Activated naive CD4-positive, alpha-beta T cell treated with anti-CD3 and anti-CD28 coated beads, Interleukin-2, amount 50 U/mL, for 72 hours (primary cell): ENCODE measurements around the gene ITSN2. TPM values are rescaled to one million over a fixed set of nuclear protein-coding genes. Genes with fewer than 3 reads are reported as not detected.

Experiments
- ATAC-seq, 2 donors: fragments of 150-1000 bp; cut with Tn5 transposase; 2 replicates each; pipeline ENCODE4 v1.10.0; 2021; ENCODE audit warnings: mild to moderate bottlenecking in 2 of 2, moderate library complexity in 2 of 2
- DNase-seq, 2 donors: peaks; one replicate each; pipeline ENCODE4 v3.0.0; 2021 to 2022; ENCODE audit warnings: low spot score in 2 of 2
- H3K27ac Mint-ChIP-seq, 2 donors: one replicate each; pipeline ENCODE4 v1.8.0; 2022; ENCODE audit warnings: mild to moderate bottlenecking in 2 of 2, mixed read lengths in 2 of 2
- H3K36me3 Mint-ChIP-seq, 2 donors: one replicate each; pipeline ENCODE4 v1.8.0; 2022; ENCODE audit warnings: mixed read lengths in 2 of 2
- H3K9me3 Mint-ChIP-seq, 2 donors: one replicate each; pipeline ENCODE4 v1.8.0; 2022; ENCODE audit warnings: mixed read lengths in 2 of 2
- total RNA-seq, 2 donors: library from RNA; stranded (reverse); gene quantifications; one replicate each; pipeline ENCODE4 v1.2.3, GENCODE V29; 2022

Gene ITSN2
- total RNA-seq, 2 donors from 2014 or later = 48.7 to 51.2 TPM

DNA sequence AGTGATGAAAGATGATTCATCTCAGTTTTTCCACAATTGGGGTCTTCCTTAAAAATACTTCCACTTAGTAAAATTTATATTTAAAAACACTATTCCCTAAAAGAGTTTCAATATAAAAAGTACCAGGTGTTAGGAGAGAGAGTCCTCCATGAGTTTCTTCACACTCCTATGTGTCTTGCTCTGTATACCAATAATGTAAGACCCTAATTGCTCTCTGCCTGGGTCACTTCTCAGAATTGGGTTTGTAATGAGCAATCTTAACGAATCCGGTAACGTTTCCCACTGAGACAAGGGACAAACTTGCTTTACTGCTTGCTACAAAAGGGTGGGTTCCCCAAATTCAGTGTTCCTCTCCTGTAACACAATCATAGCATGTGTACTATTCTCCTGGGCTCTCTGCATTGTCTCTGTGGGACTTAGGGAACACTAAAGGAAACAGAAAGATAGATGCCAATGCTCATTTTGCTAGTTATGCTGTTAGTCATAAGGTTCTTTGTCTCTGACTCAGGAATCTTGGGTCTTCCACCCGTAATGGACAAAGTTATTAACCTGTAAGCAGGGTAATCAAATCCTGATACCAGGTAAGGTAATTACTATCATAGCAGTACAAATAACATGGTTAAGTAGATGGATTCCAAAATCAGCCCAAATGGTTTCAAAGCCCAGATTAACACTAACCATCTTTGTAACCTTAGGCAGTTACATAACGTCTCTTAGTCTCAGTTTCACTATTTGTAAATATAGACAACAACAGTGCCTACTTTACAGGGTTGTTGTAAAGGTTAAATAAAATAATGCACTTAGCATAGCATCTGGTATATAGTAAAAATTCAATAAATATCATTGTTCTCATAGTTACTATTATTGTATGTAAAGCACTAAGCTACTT, 46.3 kb downstream of the ITSN2 start:
- H3K36me3 Mint-ChIP-seq = no peaks in the 10 kb centered on the region
- no peaks in the 10 kb centered on the region for H3K9me3 Mint-ChIP-seq
- ATAC-seq (peak; percentile 43 to 58), DNase-seq (no peak)
- peak overlapping the region in 1 of 2 donors; percentile 15 for H3K27ac Mint-ChIP-seq

DNA sequence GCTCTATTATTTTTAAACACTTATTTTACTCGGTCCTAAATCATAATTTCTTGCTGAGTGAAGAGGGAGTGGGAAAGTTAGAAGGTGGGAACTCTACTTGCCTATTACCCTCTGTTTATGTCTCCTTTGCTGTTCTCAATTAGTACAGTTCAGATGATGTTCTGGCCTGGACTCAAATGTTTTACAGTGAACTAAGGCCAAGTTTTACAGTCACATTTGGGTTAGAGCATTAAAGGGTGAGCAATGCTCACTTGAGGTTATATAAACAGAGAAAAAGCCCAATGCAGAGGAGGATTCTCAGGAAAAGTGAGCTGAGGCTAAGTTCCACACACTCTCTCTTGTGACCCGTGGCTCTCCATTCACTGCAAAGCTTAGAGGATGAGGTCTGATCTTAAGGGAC, 52.4 kb downstream of the ITSN2 start:
- Mint-ChIP-seq H3K9me3 (no peaks in the 10 kb centered on the region), H3K27ac (no peak overlapping the region), H3K36me3 (peaks cover 0 to 9% of the 10 kb centered on the region in 2 donors)
- ATAC-seq (no peak), DNase-seq (no peak)

DNA sequence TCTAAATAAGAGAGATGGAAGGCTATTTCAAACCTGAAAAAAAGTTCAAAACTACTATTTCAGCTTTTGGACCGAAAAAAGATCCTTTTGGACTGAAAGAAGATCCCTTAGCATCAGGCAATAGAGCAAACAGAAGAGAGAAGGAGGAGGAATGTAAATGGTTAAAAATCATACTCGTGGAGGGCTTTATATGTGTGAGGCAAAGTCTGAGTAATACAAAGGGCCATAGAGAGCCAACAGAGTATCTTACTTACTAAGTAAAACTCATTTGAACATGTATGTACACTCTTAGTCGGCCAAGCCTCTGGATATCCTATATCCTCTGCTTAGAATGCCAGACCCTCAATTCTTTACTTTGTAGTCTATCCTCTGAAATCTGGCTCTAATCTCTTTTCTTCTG, 55.7 kb downstream of the ITSN2 start:
- H3K27ac Mint-ChIP-seq = peak overlapping the region in 1 of 2 donors; percentile 1
- peaks cover 0 to 13% of the 10 kb centered on the region in 2 donors for H3K36me3 Mint-ChIP-seq
- H3K9me3 Mint-ChIP-seq = no peaks in the 10 kb centered on the region
- no peak for ATAC-seq
- no peak for DNase-seq

DNA sequence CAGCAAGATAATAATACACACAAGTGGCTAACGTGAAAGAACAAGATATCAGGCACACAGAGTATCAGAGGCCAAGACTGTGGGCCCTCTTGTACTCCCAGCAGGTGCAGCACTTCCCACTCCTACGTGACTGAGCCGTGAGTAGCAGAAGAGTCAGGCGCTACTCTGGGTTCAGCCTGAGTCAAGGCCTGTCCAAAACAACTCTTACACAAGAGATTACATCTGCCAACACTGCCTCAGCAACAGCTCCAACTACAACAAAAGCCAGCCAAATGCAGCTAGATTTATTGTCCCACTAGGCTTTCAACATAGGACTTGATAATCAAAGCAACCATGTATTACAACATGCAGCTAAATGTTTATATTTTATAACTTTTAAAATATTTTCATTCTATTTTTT, 56.2 kb downstream of the ITSN2 start:
- DNase-seq = no peak
- Mint-ChIP-seq H3K27ac (no peak overlapping the region), H3K9me3 (no peaks in the 10 kb centered on the region), H3K36me3 (peaks cover 0 to 13% of the 10 kb centered on the region in 2 donors)
- ATAC-seq = no peak

DNA sequence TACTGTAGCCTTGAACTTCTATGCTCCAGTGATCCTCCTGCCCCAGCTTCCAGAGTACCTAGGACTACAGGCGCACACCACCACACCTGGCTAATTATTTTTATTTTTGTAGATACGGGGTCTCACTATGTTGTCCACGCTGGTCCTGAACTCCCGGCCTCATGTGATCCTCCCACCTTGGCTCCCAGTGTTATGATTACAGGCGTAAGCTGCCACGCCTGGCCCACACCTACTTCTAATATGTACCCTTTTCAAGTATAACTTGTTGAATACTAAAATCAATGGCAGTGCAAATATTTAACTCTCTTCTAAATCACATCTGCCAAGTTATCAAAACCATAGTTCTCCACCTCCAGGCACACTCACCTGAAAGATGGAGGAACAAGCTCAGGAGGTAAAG, 58.7 kb downstream of the ITSN2 start:
- no peak for ATAC-seq
- H3K27ac Mint-ChIP-seq = no peak overlapping the region
- H3K9me3 Mint-ChIP-seq = no peaks in the 10 kb centered on the region
- peaks cover 10 to 18% of the 10 kb centered on the region in 2 donors for H3K36me3 Mint-ChIP-seq
- DNase-seq = no peak

DNA sequence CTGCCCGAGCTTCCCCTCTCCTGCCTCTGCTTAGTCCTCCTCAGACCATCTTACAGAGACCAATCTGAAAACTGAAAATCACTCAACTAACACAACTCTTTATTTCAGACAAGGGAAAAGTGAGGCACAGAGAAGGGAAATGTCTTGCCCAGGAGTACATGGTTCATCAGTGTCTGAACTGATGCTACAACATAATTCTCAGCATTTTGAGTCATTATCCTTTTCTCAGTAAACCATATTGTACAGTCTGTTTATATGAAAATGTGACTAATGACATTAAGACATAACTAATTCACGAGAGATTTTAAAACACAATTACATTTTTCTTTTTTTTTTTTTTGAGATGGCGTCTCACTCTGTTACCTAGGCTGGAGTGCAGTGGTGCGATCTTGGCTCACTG, 62.7 kb downstream of the ITSN2 start:
- Mint-ChIP-seq H3K27ac (peak overlapping the region in 1 of 2 donors; percentile 65), H3K9me3 (no peaks in the 10 kb centered on the region), H3K36me3 (peaks cover 10 to 22% of the 10 kb centered on the region in 2 donors)
- DNase-seq = no peak
- no peak for ATAC-seq

DNA sequence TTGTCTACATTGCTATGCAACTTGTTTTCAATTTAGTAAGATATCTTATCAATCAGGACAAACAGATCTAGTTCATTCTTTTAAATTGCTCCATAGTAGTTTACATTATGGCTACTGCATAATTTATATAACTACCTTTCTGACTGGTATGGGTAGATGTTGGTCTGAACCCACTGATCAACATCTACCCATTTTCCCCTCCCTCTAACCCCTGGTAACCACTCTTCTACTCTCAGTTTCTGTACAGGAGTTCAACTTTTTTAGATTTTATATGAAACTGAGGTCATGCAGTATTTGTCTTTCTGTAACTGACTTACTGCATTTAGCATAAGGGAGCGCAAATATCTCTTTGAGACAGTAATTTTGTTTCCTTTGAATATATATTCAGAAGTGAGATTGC, 73.2 kb downstream of the ITSN2 start:
- no peaks in the 10 kb centered on the region for H3K9me3 Mint-ChIP-seq
- ATAC-seq (peak in 1 of 2 donors; percentile 78), DNase-seq (no peak)
- peaks cover 0 to 5% of the 10 kb centered on the region in 2 donors for H3K36me3 Mint-ChIP-seq
- peak overlapping the region in 1 of 2 donors; percentile 53 for H3K27ac Mint-ChIP-seq

DNA sequence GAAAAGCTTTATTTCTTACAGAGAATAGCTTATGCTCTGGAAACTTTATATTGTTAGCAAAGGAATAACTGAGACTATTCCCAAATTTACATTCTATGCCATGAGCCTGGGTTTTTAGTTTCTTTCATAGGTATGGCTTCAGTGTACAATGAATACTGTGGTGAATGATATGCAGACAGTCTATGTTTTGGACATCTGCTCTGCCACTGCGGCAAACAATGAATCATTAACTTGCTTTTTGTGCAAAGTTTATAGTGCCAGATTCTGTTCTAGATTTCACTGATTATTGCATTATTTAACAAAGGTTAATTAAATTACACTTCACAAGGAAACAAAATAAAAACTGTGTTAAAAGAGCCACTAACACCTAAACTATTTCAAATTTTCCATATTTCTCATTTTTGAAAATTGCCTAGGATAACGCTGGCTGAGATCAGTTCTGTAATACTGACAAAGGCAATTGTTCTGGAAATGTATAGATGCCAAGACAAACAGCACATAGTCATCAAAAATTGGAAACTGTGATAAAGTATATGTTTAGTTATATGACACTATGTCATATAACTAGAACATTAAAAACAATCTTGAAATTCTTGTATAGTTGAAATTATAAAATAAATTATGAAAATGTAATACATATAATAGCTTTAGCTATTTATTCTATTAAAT, 74.7 kb downstream of the ITSN2 start:
- no peak overlapping the region for H3K27ac Mint-ChIP-seq
- no peak for DNase-seq
- no peak for ATAC-seq
- H3K9me3 Mint-ChIP-seq = no peaks in the 10 kb centered on the region
- H3K36me3 Mint-ChIP-seq = peaks cover 0 to 5% of the 10 kb centered on the region in 2 donors

DNA sequence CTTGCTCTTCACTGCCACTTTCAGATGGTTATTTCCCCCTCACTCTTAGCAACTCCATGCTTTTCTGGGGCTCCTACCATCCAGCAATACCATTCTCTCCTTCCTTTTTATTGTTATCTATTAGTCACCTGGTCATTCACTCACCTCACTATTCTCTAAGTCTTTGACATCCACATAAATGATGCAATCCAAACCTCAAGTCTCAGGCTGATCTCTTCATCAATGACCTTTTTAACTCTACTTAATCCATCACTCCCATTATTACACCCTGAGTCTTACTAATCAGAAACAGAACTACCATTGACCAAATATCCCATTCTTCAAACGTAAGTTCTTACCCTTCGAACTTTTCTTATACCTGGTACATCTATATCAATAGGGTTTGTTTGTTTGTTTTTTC, 79.7 kb downstream of the ITSN2 start:
- H3K36me3 Mint-ChIP-seq = no peaks in the 10 kb centered on the region
- no peak for ATAC-seq
- no peak for DNase-seq
- H3K9me3 Mint-ChIP-seq = no peaks in the 10 kb centered on the region
- H3K27ac Mint-ChIP-seq = no peak overlapping the region

DNA sequence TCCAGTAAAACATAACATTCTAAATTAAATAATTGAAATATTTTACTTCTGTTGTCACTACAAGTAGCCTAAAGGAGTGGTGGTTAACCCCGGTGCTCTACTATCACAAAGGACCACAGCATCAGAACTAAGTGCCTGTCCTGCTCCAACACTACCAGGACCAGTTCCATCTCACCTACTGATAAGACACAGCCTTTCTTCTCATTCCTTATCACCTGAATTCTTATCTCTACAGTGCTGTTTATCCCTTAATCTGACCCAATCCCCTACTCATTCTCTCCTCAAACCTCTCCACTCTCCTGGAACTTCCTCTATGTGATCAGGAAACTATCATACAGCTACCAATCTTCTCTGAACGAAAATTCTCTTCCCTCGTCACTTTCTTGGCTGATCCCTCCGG, 80.2 kb downstream of the ITSN2 start:
- ATAC-seq = no peak
- DNase-seq = no peak
- Mint-ChIP-seq H3K9me3 (no peaks in the 10 kb centered on the region), H3K36me3 (no peaks in the 10 kb centered on the region), H3K27ac (no peak overlapping the region)

DNA sequence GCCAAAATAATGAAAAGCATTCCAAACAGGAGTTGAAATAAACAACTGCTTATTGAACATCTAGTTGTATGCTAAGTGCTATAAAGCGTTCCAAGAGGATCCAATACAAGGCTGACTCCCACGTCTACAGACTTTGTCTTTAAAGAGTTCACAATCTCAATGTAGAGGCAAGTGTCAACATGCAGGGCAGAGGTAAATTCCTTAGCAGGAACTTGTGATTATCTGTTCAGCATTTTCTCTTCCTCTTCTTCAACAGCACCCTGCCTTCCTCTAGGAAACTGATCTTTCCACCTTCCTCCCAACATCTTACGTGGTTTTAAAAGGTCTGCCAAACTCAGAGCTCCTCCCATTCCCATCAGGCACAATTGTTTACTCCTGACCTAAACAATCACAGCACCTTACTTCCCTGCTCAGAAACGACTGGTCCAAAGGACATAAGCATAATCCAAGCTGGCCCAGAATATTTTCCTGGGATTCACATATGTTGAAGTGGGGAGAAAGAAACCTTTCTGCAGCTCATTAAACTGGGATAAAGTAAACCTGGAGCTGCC, 83.9 kb downstream of the ITSN2 start:
- no peaks in the 10 kb centered on the region for H3K9me3 Mint-ChIP-seq
- H3K36me3 Mint-ChIP-seq = no peaks in the 10 kb centered on the region
- no peak for DNase-seq
- no peak overlapping the region for H3K27ac Mint-ChIP-seq
- no peak for ATAC-seq

DNA sequence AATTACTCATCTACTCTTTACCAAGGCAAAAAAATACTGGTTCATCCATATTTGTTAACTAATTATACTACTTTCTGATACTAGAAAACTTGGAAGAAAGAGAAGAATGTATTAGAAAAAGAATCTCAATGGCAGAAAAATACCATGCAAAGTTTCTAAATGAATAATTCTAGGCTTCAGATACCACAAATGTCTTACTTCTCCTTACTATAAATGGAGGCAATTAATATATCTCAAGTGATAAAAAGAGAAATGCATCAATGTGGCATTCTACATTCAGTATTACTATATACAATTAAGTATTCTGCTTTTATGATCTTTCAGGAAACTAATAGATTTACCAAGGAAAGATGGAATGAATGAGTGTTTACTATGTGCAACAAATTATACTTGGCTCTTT, 85.5 kb downstream of the ITSN2 start:
- Mint-ChIP-seq H3K36me3 (no peaks in the 10 kb centered on the region), H3K27ac (peak overlapping the region in 1 of 2 donors; percentile 19)
- no peak for DNase-seq

DNA sequence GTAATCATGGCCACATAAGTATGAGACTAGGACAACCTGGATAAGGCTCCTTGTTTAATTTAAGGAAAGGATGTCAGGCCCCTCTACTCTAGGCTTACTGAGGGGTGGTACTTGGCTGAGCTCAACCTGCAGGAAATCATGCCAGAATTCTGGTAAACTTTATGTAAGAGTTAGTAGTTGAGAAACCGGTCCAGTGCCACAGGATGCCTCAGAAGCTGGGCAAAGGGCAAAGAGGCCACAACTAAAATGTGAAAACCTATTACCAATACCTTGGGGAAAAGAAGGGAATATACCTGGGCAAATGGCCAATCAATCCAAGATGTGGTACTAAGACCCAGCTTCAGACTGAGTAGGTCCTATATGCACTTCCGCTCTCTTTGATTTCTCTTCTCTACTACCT, 86.7 kb downstream of the ITSN2 start:
- no peaks in the 10 kb centered on the region for H3K36me3 Mint-ChIP-seq
- no peaks in the 10 kb centered on the region for H3K9me3 Mint-ChIP-seq

More for the DNA sequence above, 85.5 kb downstream of the ITSN2 start:
- H3K9me3 Mint-ChIP-seq = no peaks in the 10 kb centered on the region
- no peak for ATAC-seq

DNA sequence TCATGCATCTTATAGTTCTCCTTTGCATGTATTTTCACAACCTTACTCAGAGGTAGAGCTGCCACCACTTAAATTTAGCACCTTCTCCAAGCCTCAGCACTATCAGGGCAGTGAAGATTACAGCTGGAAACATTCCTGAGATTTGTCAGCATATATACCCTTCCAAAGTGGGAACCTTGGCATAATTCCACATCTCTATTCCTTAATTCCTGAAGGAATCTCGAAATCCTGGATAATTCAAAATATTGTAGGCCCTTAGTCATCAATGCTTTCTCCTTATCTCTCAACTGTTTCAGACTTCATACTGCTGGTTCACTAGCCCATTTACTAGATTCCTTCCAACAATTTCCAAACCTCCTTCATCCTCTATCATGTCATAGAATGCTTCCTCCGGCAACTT, 87.4 kb downstream of the ITSN2 start:
- no peaks in the 10 kb centered on the region for H3K36me3 Mint-ChIP-seq
- peak overlapping the region in 1 of 2 donors; percentile 15 for H3K27ac Mint-ChIP-seq

More for the DNA sequence above, 86.7 kb downstream of the ITSN2 start:
- DNase-seq (no peak), ATAC-seq (no peak)
- no peak overlapping the region for H3K27ac Mint-ChIP-seq

DNA sequence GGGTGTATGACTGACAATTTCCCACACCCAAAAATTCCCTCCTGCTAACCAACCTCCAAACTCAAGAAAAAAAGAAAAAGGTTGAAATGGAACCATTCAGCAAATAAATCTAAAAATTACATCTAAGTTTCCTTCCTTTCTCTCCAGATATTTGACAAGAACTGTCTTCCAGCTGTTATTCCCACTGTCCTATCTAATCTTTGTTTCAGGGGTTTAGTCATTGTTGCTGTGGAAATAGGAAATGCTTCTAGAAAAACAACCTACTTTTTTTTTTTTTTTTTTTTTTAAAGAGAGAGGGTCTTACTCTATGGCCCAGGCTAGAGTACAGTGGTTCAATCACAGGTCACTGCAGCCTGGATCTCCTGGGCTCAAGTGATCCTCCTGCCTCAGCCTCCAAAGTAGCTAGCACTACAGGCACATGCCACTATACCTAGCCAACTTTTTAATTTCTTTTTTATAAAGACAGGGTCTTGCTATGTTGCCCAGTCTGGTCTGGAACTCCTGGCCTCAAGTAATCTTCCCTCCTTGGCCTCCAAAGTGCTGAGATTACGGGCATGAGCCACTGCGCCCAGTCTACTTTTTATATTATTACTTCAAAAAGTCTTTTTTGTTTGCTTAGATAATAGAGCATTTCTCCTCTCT, 88.1 kb downstream of the ITSN2 start:
- Mint-ChIP-seq H3K27ac (peak overlapping the region in 1 of 2 donors; percentile 15), H3K9me3 (no peaks in the 10 kb centered on the region), H3K36me3 (no peaks in the 10 kb centered on the region)
- ATAC-seq (no peak), DNase-seq (no peak)

More for the DNA sequence above, 87.4 kb downstream of the ITSN2 start:
- DNase-seq = no peak
- no peaks in the 10 kb centered on the region for H3K9me3 Mint-ChIP-seq
- ATAC-seq = no peak

DNA sequence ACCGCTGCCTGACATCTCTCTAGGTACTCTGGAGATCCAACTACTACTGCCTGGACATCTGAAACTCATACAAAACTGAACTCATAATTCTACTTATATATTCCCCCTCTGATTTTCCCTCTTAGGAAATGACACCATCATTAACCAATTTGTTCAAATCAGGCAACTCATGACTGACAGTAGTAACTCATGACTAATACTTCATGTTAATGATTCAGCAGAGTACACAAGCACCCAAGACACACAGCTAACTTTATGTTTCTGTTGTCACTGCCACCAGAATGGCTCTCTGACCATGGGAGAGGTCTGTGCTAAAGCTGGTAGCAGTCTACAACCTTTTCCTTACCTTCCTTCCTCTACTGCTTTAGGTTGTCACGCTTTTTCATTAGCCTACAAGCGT, 91.1 kb downstream of the ITSN2 start:
- Mint-ChIP-seq H3K27ac (peak overlapping the region; percentile 1 to 40), H3K9me3 (no peaks in the 10 kb centered on the region), H3K36me3 (no peaks in the 10 kb centered on the region)
- no peak for DNase-seq
- peak in 1 of 2 donors; percentile 44 for ATAC-seq

DNA sequence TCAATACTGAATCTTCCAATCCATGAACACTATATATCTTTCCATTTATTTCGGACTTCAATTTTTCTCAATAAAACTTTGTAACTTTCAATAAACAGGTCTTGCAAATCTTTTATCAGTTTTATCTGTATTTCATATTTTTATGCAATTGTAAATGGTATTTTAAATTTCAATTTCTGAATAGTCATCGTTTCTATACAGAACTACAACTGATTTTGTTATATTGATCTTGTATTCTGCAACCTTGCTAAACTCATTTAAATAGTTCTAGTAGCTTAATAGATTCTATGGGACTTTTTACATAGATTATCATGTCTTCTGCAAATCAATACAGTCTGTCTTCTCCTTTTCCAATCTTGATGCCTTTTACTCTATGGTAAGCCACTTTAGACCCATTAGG, 95.1 kb downstream of the ITSN2 start:
- DNase-seq (no peak), ATAC-seq (no peak)
- Mint-ChIP-seq H3K36me3 (no peaks in the 10 kb centered on the region), H3K27ac (peak overlapping the region; percentile 47 to 50), H3K9me3 (no peaks in the 10 kb centered on the region)
